ENCODE results near the gene LRRC31. TPM values are rescaled to one million over a fixed set of nuclear protein-coding genes. Genes with fewer than 3 reads are reported as not detected.

Gene LRRC31
- total RNA-seq, 1 donor from 2014 or later: not detected

DNA sequence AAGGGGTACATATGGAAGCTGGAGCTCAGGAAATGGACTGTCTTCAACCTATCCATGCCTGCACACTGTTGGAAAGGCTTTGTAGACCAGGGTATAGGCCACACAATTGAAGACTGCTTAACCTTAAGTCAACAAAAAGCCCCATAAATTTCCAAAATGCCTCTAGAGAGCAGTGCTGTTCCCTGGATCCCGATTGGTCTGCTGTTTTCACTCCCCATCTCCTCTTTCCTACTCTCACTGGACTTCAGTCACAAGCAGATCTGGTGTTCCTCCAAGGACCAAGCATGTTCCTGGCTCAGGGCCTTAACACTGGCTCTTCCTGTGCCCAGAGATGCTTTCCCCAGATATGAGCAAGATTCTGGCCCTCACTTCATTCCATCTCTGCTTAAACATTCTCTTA, 34.2 kb downstream of the LRRC31 start:
- Histone ChIP-seq H3K79me2 (ENCODE audit: low read depth) (no peaks in the 10 kb centered on the region), H2AFZ (replicated peaks) (peak overlapping the region; percentile 75), H3K27ac (no peak overlapping the region), H3K9me3 (ENCODE audit: low read depth) (no peaks in the 10 kb centered on the region), H3K27me3 (no peaks in the 10 kb centered on the region), H3K9ac (no peak overlapping the region), H3K4me1 (no peaks in the 10 kb centered on the region), H3F3A (ENCODE audit: low read depth) (no peaks in the 10 kb centered on the region), H3K4me2 (no peak overlapping the region), H4K20me1 (ENCODE audit: low read depth) (no peaks in the 10 kb centered on the region), H3K4me3 (no peak overlapping the region), H3K36me3 (no peaks in the 10 kb centered on the region)
- Mint-ChIP-seq H3K36me3 (no peaks in the 10 kb centered on the region), H3K4me1 (peaks cover 12% of the 10 kb centered on the region), H3K4me3 (no peak overlapping the region), H3K9me3 (no peaks in the 10 kb centered on the region), H3K27me3 (ENCODE audit: insufficient read depth, low read depth) (no peaks in the 10 kb centered on the region), H3K27ac (peak overlapping the region; percentile 89)
- TF ChIP-seq CTCF (IDR thresholded peaks at IDR 0.05) (no peak), EZH2phosphoT487 (IDR thresholded peaks at IDR 0.05) (no peak), EZH2 (IDR thresholded peaks at IDR 0.05) (no peak)
- no peak for DNase-seq (ENCODE audit: low spot score)

GRCh38 chr3:169827712-169828111, 42.0 kb downstream of the LRRC31 start:
- H4K20me1 ChIP-seq (ENCODE audit: low read depth): no peaks in the 10 kb centered on the region
- no peaks in the 10 kb centered on the region for H3K9me3 Mint-ChIP-seq
- no peak overlapping the region for H3K4me3 ChIP-seq
- no peaks in the 10 kb centered on the region for H3K79me2 ChIP-seq (ENCODE audit: low read depth)
- H3K36me3 Mint-ChIP-seq: no peaks in the 10 kb centered on the region
- H3K27ac Mint-ChIP-seq: no peak overlapping the region
- no peaks in the 10 kb centered on the region for H3K27me3 Mint-ChIP-seq (ENCODE audit: insufficient read depth, low read depth)
- no peak overlapping the region for H3K4me2 ChIP-seq
- no peak overlapping the region for H2AFZ ChIP-seq (replicated peaks)
- no peaks in the 10 kb centered on the region for H3K4me1 Mint-ChIP-seq
- H3K4me3 Mint-ChIP-seq: no peak overlapping the region
- H3K9me3 ChIP-seq (ENCODE audit: low read depth): no peaks in the 10 kb centered on the region
- no peaks in the 10 kb centered on the region for H3K4me1 ChIP-seq
- no peak overlapping the region for H3K27ac ChIP-seq
- TF ChIP-seq CTCF (IDR thresholded peaks at IDR 0.05) (no peak), EZH2 (IDR thresholded peaks at IDR 0.05) (no peak), EZH2phosphoT487 (IDR thresholded peaks at IDR 0.05) (no peak)
- no peak for DNase-seq (ENCODE audit: low spot score)
- H3K36me3 ChIP-seq: no peaks in the 10 kb centered on the region
- no peaks in the 10 kb centered on the region for H3K27me3 ChIP-seq
- H3K9ac ChIP-seq: no peak overlapping the region
- no peaks in the 10 kb centered on the region for H3F3A ChIP-seq (ENCODE audit: low read depth)

DNA sequence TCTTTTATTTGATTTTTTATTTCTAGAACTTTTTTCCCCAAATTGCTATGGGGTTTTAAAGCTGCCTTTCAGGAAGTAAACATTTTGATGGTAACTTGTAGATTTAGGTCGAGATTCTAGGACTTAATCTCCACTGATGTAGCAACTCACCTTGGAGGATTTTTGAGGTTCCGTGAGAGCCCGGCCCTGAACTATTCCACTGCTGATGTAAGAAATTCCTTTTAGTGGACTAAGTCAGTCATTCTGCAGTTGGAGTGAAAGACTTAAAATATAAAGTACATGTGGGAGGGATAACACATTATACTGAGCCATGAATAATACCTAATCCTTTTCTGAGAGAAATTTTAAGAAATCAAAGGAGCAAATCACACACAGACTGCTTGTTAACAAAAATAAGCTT, 44.4 kb downstream of the LRRC31 start:
- H4K20me1 ChIP-seq (ENCODE audit: low read depth): no peaks in the 10 kb centered on the region
- H2AFZ ChIP-seq (replicated peaks): no peak overlapping the region
- H3K4me2 ChIP-seq: no peak overlapping the region
- no peaks in the 10 kb centered on the region for H3K79me2 ChIP-seq (ENCODE audit: low read depth)
- H3K27ac Mint-ChIP-seq: no peak overlapping the region
- H3K4me3 Mint-ChIP-seq: no peak overlapping the region
- no peaks in the 10 kb centered on the region for H3K27me3 ChIP-seq
- no peaks in the 10 kb centered on the region for H3K9me3 Mint-ChIP-seq
- no peaks in the 10 kb centered on the region for H3F3A ChIP-seq (ENCODE audit: low read depth)
- TF ChIP-seq CTCF (IDR thresholded peaks at IDR 0.05): no peak
- no peak for TF ChIP-seq EZH2phosphoT487 (IDR thresholded peaks at IDR 0.05)
- no peak for TF ChIP-seq EZH2 (IDR thresholded peaks at IDR 0.05)
- H3K4me3 ChIP-seq: no peak overlapping the region
- no peaks in the 10 kb centered on the region for H3K4me1 ChIP-seq
- H3K36me3 Mint-ChIP-seq: no peaks in the 10 kb centered on the region
- no peak for DNase-seq (ENCODE audit: low spot score)
- no peaks in the 10 kb centered on the region for H3K4me1 Mint-ChIP-seq
- no peaks in the 10 kb centered on the region for H3K27me3 Mint-ChIP-seq (ENCODE audit: insufficient read depth, low read depth)
- no peaks in the 10 kb centered on the region for H3K36me3 ChIP-seq
- H3K9ac ChIP-seq: no peak overlapping the region
- H3K27ac ChIP-seq: no peak overlapping the region
- H3K9me3 ChIP-seq (ENCODE audit: low read depth): no peaks in the 10 kb centered on the region

Measured in neural progenitor cell (in vitro differentiated cells).